Upper lobe of left lung (tissue), 6 donors: Measurements from ENCODE around the gene MT1G. TPM values are rescaled to one million over a fixed set of nuclear protein-coding genes. Genes with fewer than 3 reads are reported as not detected.

Experiments
- ATAC-seq, 2 donors: fragments of 200-7000 bp; cut with Tn5 transposase; one replicate each; pipeline ENCODE4 v1.9.1; 2022; ENCODE audit warnings: mild to moderate bottlenecking in 2 of 2, moderate library complexity in 2 of 2; ENCODE audit not compliant: low FRiP score in 2 of 2
- DNase-seq, 2 donors: peaks; one replicate each; pipeline ENCODE4 v3.0.0-alpha.2; 2019 to 2020
- H3K27ac ChIP-seq, 4 donors: fragments of 200-600 bp; sonication (generic); one replicate each; pipeline ENCODE4 v1.5.1; 2016 to 2019
- H3K27me3 ChIP-seq, 4 donors: fragments of 200-600 bp; sonication (generic); one replicate each; pipeline ENCODE4 v1.5.1; 2017 to 2019
- H3K36me3 ChIP-seq, 4 donors: fragments of 200-600 bp; sonication (generic); one replicate each; pipeline ENCODE4 v1.5.1; 2016 to 2019
- H3K4me1 ChIP-seq, 4 donors: fragments of 200-600 bp; sonication (generic); one replicate each; pipeline ENCODE4 v1.5.1; 2018 to 2019
- H3K4me3 ChIP-seq, 4 donors: fragments of 200-600 bp; sonication (generic); one replicate each; pipeline ENCODE4 v1.5.1; 2017 to 2019; ENCODE audit warnings: mild to moderate bottlenecking in 2 of 4, moderate library complexity in 1 of 4
- H3K9me3 ChIP-seq, 4 donors: fragments of 200-600 bp; sonication (generic); one replicate each; pipeline ENCODE4 v1.5.1; 2018 to 2019
- EP300 ChIP-seq, 4 donors: sonication (generic); formaldehyde crosslinking; IDR thresholded peaks; one replicate each; pipeline ENCODE4 v1.5.1; 2017; ENCODE audit warnings: antibody characterized with exemption in 4 of 4, control low read depth in 2 of 4
- POLR2A ChIP-seq, 4 donors: fragments of 450-650 bp; IDR thresholded peaks; one replicate each; pipeline ENCODE4 v1.5.1; 2016 to 2017; ENCODE audit warnings: antibody characterized with exemption in 4 of 4, mild to moderate bottlenecking in 2 of 4
- POLR2AphosphoS5 ChIP-seq, 2 donors: sonication (generic); formaldehyde crosslinking; IDR thresholded peaks; one replicate each; pipeline ENCODE4 v1.5.1; 2017; ENCODE audit warnings: antibody characterized with exemption in 2 of 2
- WGBS, 2 donors: methylation state at CpG; one replicate each; pipeline ENCODE4 v1.1.5; 2017 to 2018; 5-methylcytosine and 5-hydroxymethylcytosine counted together
- total RNA-seq, 6 donors: library from RNA; depleted of rRNA in 4 of 6; stranded (reverse); fragments of >200 nt in 4 of 6; gene quantifications; one replicate each; pipeline versions ENCODE4 v1.1.0 to v1.2.1, GENCODE V29; 2016 to 2021
- TF ChIP-seq, protein P1 (sequence below), 6 experiments: fragments of 450-650 bp in 4 of 6; fragments of 200-600 bp in 2 of 6; sonication (generic) in 2 of 6; IDR thresholded peaks; one replicate each; pipeline ENCODE4 v1.5.1; 2016 to 2019; ENCODE audit warnings: antibody characterized with exemption in 6 of 6
- donor health status: DM: no; HTN: no; CAD: no; lungs with moderate emphysema.
- donor health status: DM: no; HTN: yes; CAD: no; lungs with severe emphysema.

MT1G gene
- total RNA-seq, 6 donors from 2014 or later: 4.5 to 93.0 (median 14.0) TPM; not detected in 1

DNA sequence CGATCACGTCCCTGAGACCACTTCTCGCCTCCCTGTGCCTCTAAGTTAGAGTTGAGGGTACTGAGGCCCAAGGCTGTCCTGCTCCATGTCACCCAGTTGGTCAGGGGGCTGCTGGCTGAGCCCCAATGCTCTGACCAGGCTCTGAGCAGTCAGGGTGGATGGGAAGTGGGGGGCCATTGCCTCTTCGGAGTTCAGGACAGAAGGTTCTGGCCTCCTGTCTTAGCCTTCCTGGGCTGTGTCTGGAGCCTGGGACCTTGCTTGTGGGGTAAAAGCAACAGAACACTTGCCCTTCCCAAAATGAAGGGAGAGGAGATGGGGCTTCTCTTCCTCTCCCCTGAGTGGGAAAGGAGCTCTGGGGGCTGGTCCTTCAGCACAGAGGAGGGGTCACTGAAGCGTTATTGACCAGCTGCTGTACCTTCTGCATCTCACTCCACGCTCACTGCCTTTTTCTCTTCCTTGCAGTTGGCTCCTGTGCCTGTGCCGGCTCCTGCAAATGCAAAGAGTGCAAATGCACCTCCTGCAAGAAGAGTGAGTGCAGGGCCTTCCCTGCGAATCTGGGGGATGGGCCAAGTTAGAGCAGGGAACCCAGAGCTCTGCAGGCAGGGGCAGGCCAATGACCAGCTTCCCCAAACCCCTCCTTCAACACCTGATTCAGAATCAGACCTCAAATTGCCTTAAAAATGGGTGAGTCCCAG, 15.0 kb upstream of the MT1G start:
- no peak for ATAC-seq

DNA sequence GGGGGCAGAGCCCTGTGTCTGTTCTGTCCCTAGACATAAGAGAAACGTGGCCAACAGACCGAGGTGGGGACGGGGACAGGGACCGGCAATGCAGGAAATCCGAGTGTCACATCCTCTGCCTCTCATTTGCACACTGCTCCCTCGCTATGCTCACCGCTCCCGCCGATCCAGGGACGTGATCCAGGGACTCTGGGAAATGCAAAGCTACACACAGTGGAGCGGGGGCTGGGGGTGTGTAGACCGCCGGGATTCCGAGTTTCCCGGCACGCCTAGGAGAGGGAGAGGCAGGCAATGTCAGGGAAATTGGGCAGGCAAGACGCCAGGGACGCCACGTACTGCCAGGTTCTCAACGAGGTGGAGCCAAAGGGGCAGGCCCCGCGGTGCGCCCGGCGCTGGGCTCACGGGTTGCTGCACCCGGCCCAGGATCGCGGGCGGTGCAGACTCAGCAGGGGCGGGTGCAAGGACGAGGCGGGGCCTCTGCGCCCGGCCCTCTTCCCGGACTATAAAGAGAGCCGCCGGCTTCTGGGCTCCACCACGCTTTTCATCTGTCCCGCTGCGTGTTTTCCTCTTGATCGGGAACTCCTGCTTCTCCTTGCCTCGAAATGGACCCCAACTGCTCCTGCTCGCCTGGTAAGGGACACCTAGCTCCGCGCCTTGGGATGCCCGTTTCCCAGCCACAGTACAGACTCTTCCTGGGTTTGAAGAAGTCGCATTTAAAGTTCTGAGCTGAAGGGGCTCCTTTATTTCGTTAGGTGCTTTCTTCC, 14.3 kb upstream of the MT1G start, which contains the start of gene MT1X:
TSS of gene MT1X (plus strand) at position 532 of the 764 bp plus-strand sequence. CDS start at position 603, 71 bp downstream.
- Histone ChIP-seq H3K4me1 (peaks cover 13 to 25% (median 21%) of the 10 kb centered on the region in 4 donors), H3K36me3 (no peaks in the 10 kb centered on the region), H3K4me3 (peak within 1 kb of the TSS; percentile 40 to 66 (median 52)), H3K27ac (peak within 1 kb of the TSS; percentile 72 to 89 (median 84)), H3K27me3 (no peaks in the 10 kb centered on the region), H3K9me3 (no peaks in the 10 kb centered on the region)
- TF ChIP-seq EP300 (IDR thresholded peaks at IDR 0.05): peak; percentile 42 to 99 (median 97)
- TF ChIP-seq POLR2A (IDR thresholded peaks at IDR 0.05): peak; percentile 92 to 95 (median 93)
- peak; percentile 97 to 98 for TF ChIP-seq POLR2AphosphoS5 (IDR thresholded peaks at IDR 0.05)
- TF ChIP-seq, protein P1, sequence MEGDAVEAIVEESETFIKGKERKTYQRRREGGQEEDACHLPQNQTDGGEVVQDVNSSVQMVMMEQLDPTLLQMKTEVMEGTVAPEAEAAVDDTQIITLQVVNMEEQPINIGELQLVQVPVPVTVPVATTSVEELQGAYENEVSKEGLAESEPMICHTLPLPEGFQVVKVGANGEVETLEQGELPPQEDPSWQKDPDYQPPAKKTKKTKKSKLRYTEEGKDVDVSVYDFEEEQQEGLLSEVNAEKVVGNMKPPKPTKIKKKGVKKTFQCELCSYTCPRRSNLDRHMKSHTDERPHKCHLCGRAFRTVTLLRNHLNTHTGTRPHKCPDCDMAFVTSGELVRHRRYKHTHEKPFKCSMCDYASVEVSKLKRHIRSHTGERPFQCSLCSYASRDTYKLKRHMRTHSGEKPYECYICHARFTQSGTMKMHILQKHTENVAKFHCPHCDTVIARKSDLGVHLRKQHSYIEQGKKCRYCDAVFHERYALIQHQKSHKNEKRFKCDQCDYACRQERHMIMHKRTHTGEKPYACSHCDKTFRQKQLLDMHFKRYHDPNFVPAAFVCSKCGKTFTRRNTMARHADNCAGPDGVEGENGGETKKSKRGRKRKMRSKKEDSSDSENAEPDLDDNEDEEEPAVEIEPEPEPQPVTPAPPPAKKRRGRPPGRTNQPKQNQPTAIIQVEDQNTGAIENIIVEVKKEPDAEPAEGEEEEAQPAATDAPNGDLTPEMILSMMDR (IDR thresholded peaks at IDR 0.05): peak in 1 of 6 experiments; percentile 21
- peak; percentile 95 to 98 for DNase-seq
- WGBS, 2 donors: 0 to 1% methylated on average over 25 to 46 of the region's 49 CpGs
- peak; percentile 98 to 99 for ATAC-seq

More for the DNA sequence above, 15.0 kb upstream of the MT1G start:
- Histone ChIP-seq H3K36me3 (no peaks in the 10 kb centered on the region), H3K4me3 (peak overlapping the region; percentile 40 to 66 (median 52)), H3K27me3 (no peaks in the 10 kb centered on the region), H3K9me3 (no peaks in the 10 kb centered on the region), H3K27ac (peak overlapping the region; percentile 72 to 89 (median 84)), H3K4me1 (peaks cover 13 to 25% (median 21%) of the 10 kb centered on the region in 4 donors)
- 39 to 50% methylated on average over 7 to 8 of the region's 8 CpGs for WGBS, 2 donors
- TF ChIP-seq POLR2AphosphoS5 (IDR thresholded peaks at IDR 0.05) (no peak), POLR2A (IDR thresholded peaks at IDR 0.05) (no peak), EP300 (IDR thresholded peaks at IDR 0.05) (no peak)
- TF ChIP-seq, protein P1 (IDR thresholded peaks at IDR 0.05): no peak
- DNase-seq: no peak

DNA sequence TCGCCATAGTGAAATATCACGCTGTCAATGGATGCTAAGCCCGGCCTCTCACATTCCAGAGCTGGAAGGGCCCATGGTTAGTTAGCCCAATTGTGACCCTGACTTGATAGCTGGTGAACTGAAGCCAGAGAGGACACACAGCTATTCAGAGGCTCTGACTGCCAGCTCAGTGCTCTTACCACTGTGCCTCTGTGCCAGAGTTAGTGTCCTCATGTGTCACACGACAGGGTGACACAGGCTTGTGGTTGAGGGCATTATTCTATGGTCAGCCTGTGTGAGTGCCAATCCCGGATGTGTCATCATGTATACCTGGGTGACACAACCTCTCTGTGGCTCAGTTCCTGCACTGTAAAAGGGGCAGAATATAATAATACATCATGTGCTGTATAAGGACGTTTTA, 12.0 kb upstream of the MT1G start:
- ATAC-seq: no peak
- no peak overlapping the region for H3K27ac ChIP-seq
- no peak for DNase-seq
- WGBS, 2 donors: 79 to 90% methylated on average over 5 to 6 of the region's 6 CpGs
- H3K27me3 ChIP-seq: peaks cover 0 to 6% (median 3%) of the 10 kb centered on the region in 4 donors
- peaks cover 13 to 37% (median 27%) of the 10 kb centered on the region in 4 donors for H3K4me1 ChIP-seq
- no peaks in the 10 kb centered on the region for H3K9me3 ChIP-seq
- H3K4me3 ChIP-seq: no peak overlapping the region
- no peaks in the 10 kb centered on the region for H3K36me3 ChIP-seq
- TF ChIP-seq POLR2A (IDR thresholded peaks at IDR 0.05): no peak
- no peak for TF ChIP-seq EP300 (IDR thresholded peaks at IDR 0.05)
- TF ChIP-seq POLR2AphosphoS5 (IDR thresholded peaks at IDR 0.05): no peak
- TF ChIP-seq, protein P1 (IDR thresholded peaks at IDR 0.05): no peak

GRCh38 chr16:56679078-56679730, 11.3 kb upstream of the MT1G start:
- 90 to 92% methylated on average over 2 to 3 of the region's 3 CpGs for WGBS, 2 donors
- ATAC-seq: no peak
- H3K27ac ChIP-seq: no peak overlapping the region

More at GRCh38 chr16:56679078-56679730, 11.3 kb upstream of the MT1G start:
- Histone ChIP-seq H3K4me3 (no peak overlapping the region), H3K4me1 (peaks cover 13 to 37% (median 27%) of the 10 kb centered on the region in 4 donors), H3K9me3 (no peaks in the 10 kb centered on the region), H3K27me3 (peaks cover 0 to 6% (median 3%) of the 10 kb centered on the region in 4 donors), H3K36me3 (no peaks in the 10 kb centered on the region)
- DNase-seq: no peak
- TF ChIP-seq POLR2A (IDR thresholded peaks at IDR 0.05) (no peak), POLR2AphosphoS5 (IDR thresholded peaks at IDR 0.05) (no peak), EP300 (IDR thresholded peaks at IDR 0.05) (no peak)
- TF ChIP-seq, protein P1 (IDR thresholded peaks at IDR 0.05): no peak
